GM12872 (cell line): ENCODE results near the gene SLC39A11.

Experiments
- TF ChIP-seq, protein P1 (sequence below): IDR thresholded peaks from 3 replicates; pipeline ENCODE4 v1.5.1; 2011; ENCODE audit warnings: low read depth, mild to moderate bottlenecking, low read length, moderate library complexity; ENCODE audit not compliant: insufficient read depth

SLC39A11 gene

DNA sequence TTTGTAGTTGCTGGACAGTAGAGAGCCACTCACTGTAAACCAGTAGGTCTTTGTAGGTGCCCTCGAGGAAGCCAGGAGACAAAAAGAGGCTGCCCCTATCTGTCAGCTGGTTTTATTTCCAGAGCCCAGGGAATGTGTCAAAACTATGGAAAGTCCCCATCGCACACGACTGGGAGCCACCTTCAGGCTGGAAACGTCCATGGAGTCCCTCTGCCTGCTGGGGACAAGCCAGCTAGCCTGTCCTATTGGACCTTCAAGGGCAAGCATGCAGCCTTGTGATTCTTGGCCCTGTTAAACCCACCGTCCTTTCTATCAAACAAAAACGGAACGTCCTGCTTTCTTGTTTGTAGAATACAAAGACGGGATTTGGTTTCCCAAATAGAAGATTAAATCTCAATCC, 289.8 kb downstream of the SLC39A11 start:
- TF ChIP-seq, protein P1, sequence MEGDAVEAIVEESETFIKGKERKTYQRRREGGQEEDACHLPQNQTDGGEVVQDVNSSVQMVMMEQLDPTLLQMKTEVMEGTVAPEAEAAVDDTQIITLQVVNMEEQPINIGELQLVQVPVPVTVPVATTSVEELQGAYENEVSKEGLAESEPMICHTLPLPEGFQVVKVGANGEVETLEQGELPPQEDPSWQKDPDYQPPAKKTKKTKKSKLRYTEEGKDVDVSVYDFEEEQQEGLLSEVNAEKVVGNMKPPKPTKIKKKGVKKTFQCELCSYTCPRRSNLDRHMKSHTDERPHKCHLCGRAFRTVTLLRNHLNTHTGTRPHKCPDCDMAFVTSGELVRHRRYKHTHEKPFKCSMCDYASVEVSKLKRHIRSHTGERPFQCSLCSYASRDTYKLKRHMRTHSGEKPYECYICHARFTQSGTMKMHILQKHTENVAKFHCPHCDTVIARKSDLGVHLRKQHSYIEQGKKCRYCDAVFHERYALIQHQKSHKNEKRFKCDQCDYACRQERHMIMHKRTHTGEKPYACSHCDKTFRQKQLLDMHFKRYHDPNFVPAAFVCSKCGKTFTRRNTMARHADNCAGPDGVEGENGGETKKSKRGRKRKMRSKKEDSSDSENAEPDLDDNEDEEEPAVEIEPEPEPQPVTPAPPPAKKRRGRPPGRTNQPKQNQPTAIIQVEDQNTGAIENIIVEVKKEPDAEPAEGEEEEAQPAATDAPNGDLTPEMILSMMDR: no peak

DNA sequence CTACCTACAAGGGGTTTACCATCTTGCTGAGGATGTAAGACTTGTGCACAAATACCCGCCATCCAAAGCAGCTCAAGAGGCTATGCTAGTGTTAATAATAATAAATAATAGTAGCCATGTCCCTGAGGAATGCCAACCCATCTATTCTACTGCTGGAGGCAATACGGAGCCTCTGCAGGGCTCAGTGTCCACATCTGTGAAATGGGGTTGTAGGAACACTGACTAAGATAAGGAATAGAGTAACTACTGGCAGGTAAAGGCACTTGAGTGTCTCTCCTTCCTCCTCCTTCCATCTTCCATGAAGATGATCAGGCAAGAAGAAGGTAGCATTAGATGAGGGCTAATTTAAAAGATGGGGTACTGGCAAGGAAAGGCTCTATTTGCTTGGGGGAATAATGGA, 295.3 kb downstream of the SLC39A11 start:
- TF ChIP-seq, protein P1: no peak

DNA sequence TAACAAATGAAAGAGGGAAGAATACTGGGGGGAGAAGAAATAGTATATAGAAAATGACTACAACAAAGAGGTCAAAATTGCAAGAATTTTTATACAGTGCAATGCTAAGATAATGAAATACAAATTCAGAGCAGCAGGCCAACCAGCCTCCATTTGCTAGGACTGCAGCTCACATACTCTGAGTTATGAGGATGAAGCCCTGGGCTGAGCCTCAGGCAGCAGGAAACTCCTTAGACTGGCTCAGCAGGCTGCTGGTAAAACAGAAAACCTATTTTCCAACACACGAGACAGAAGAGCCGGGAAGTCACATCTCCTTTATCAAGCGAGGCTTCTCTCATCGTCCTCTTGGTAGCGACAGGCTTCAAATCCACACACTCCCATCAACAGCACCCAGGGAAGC, 296.5 kb downstream of the SLC39A11 start:
- TF ChIP-seq, protein P1: no peak

DNA sequence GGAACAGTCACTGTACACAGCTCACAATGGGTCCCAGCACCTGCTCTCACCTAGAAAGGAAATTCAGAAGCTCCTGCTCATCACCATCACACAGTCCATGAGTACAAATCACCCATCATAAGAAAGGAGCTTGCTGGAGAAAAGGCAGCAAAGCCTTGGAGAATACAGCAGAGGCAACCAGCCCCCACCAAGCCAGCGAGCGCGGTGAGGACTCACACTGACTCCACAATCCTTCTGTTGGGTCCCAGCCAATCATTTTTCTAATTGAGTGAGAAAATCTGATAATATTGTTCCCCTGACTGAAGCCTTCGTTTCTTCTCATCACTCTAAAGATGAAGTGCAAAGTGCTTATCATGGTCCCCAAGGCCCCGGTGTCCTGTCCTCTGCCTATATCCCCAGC, 298.3 kb downstream of the SLC39A11 start:
- TF ChIP-seq, protein P1: no peak

DNA sequence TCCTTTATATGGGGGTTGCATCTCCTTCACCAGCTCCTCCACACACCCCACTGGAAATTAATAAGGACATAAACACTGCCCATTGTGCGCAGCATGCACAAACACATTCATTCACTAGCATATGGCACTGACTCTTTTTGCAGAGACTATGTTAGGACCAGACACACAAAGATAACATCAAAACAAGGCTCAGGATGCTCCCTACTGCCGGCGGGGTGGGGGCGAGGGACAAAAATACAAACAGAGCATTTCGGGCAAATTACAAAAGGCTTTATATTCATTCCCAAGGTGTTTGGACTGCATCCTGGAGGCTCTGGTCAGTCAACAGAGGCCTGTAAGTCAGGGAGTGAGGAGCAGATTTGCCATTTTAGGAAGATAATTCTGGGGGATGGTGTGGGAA, 299.7 kb downstream of the SLC39A11 start:
- TF ChIP-seq, protein P1: no peak

DNA sequence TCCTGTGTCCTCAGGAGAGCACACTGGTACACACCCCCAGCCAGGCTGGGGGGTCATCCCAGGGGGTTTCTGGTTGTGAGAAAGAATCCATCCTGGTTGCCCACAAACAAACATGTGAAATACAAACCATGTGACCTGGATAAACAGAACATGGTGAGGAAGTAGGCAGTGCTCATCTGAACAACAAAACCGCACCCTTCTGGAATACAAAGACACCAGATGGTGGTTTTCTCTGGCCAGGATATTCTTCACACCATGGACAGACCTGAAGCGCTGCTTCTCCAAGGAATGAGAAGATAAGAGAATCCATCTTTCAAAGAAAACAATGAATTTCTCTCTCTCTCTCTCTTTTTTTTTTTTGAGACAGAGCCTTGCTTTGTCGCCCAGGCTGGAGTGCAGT, 302.3 kb downstream of the SLC39A11 start:
- TF ChIP-seq, protein P1: no peak

DNA sequence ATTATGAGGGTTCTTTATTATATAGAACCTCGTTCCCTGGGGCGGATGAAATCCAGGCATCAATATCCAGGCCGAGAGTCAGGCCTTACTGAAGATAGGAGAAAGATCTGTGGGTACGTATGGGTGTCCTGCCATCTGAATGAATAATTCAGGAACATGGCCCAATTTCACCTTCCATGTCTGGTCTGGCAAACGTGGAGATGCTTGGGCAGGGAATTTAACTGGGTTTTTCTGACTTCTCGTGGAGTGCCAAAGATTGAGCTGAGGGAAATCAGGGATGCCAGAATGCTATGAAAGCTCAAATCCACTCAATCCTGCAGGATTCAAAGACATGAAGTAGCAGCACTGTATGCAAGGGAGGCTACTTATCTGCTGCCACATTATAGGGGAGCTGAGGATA, 302.8 kb downstream of the SLC39A11 start:
- TF ChIP-seq, protein P1: no peak
